ENCODE results near the gene GALNT15.

GALNT15 gene

GRCh38 chr3:16255726-16256125 is 81.2 kb downstream of the GALNT15 start:
- H3K4me2 ChIP-seq (ENCODE audit: low read length): no peak overlapping the region

GRCh38 chr3:16257309-16257708 is 82.8 kb downstream of the GALNT15 start:
- Histone ChIP-seq H3K4me1 (ENCODE audit: insufficient read depth, low read length, severe bottlenecking) (peaks cover 5% of the 10 kb centered on the region), H2AFZ (ENCODE audit: low read length) (no peak overlapping the region), H3K9me3 (ENCODE audit: low read length) (no peaks in the 10 kb centered on the region), H3K27me3 (ENCODE audit: insufficient read depth, low read length) (no peaks in the 10 kb centered on the region), H3K4me2 (ENCODE audit: low read length) (no peak overlapping the region), H3K9me2 (ENCODE audit: low read depth, low read length) (no peaks in the 10 kb centered on the region), H3K27ac (ENCODE audit: low read depth, low read length, poor library complexity, severe bottlenecking) (no peak overlapping the region), H3K36me3 (ENCODE audit: insufficient read depth, low read length) (peaks cover 12% of the 10 kb centered on the region; the same call in 1 of the 2 replicates), H4K20me1 (ENCODE audit: insufficient read depth, low read length) (no peaks in the 10 kb centered on the region), H3F3A (ENCODE audit: insufficient read depth, low read length) (no peaks in the 10 kb centered on the region), H3K79me2 (ENCODE audit: insufficient read depth, low read length) (no peaks in the 10 kb centered on the region), H3K4me3 (ENCODE audit: low read depth, low read length, poor library complexity, severe bottlenecking) (no peak overlapping the region), H3K9ac (ENCODE audit: low read length) (no peak overlapping the region)
- no peak for TF ChIP-seq EZH2 (IDR thresholded peaks at IDR 0.05; ENCODE audit: borderline replicate concordance, low read length)
- no peak for TF ChIP-seq CTCF (IDR thresholded peaks at IDR 0.05; ENCODE audit: low read length)

More at GRCh38 chr3:16255726-16256125, 81.2 kb downstream of the GALNT15 start:
- H3K9me3 ChIP-seq (ENCODE audit: low read length): no peaks in the 10 kb centered on the region
- peaks cover 12% of the 10 kb centered on the region; the same call in 1 of the 2 replicates for H3K36me3 ChIP-seq (ENCODE audit: insufficient read depth, low read length)
- no peak for TF ChIP-seq CTCF (IDR thresholded peaks at IDR 0.05; ENCODE audit: low read length)
- no peak for TF ChIP-seq EZH2 (IDR thresholded peaks at IDR 0.05; ENCODE audit: borderline replicate concordance, low read length)
- H3K9ac ChIP-seq (ENCODE audit: low read length): no peak overlapping the region
- peaks cover 5% of the 10 kb centered on the region for H3K4me1 ChIP-seq (ENCODE audit: insufficient read depth, low read length, severe bottlenecking)
- no peaks in the 10 kb centered on the region for H3K79me2 ChIP-seq (ENCODE audit: insufficient read depth, low read length)
- H3K9me2 ChIP-seq (ENCODE audit: low read depth, low read length): no peaks in the 10 kb centered on the region
- H3K4me3 ChIP-seq (ENCODE audit: low read depth, low read length, poor library complexity, severe bottlenecking): no peak overlapping the region
- no peaks in the 10 kb centered on the region for H4K20me1 ChIP-seq (ENCODE audit: insufficient read depth, low read length)
- H3K27ac ChIP-seq (ENCODE audit: low read depth, low read length, poor library complexity, severe bottlenecking): no peak overlapping the region
- no peaks in the 10 kb centered on the region for H3K27me3 ChIP-seq (ENCODE audit: insufficient read depth, low read length)
- H3F3A ChIP-seq (ENCODE audit: insufficient read depth, low read length): no peaks in the 10 kb centered on the region
- no peak overlapping the region for H2AFZ ChIP-seq (ENCODE audit: low read length)

GRCh38 chr3:16258177-16258576 is 83.7 kb downstream of the GALNT15 start:
- Histone ChIP-seq H3K79me2 (ENCODE audit: insufficient read depth, low read length) (0 out of 2 replicates have a peak, but pooled peaks cover 2% of the 10 kb centered on the region), H3F3A (ENCODE audit: insufficient read depth, low read length) (no peaks in the 10 kb centered on the region), H3K4me3 (ENCODE audit: low read depth, low read length, poor library complexity, severe bottlenecking) (no peak overlapping the region), H4K20me1 (ENCODE audit: insufficient read depth, low read length) (no peaks in the 10 kb centered on the region), H3K9ac (ENCODE audit: low read length) (no peak overlapping the region), H3K4me1 (ENCODE audit: insufficient read depth, low read length, severe bottlenecking) (peaks cover 2% of the 10 kb centered on the region), H3K27ac (ENCODE audit: low read depth, low read length, poor library complexity, severe bottlenecking) (no peak overlapping the region), H2AFZ (ENCODE audit: low read length) (no peak overlapping the region), H3K36me3 (ENCODE audit: insufficient read depth, low read length) (peaks cover 12% of the 10 kb centered on the region; the same call in 1 of the 2 replicates), H3K9me2 (ENCODE audit: low read depth, low read length) (no peaks in the 10 kb centered on the region), H3K9me3 (ENCODE audit: low read length) (no peaks in the 10 kb centered on the region), H3K27me3 (ENCODE audit: insufficient read depth, low read length) (no peaks in the 10 kb centered on the region), H3K4me2 (ENCODE audit: low read length) (no peak overlapping the region)
- TF ChIP-seq EZH2 (IDR thresholded peaks at IDR 0.05; ENCODE audit: borderline replicate concordance, low read length) (no peak), CTCF (IDR thresholded peaks at IDR 0.05; ENCODE audit: low read length) (no peak)
